ENCODE data around the gene EEIG1.
"Not testable (repeated sequence)": the region's sequence is repeated elsewhere in the genome, so short reads cannot be mapped to it uniquely, and the experiment has no call there.

Gene EEIG1

GRCh38 chr9:127980706-127981558, at the start of gene EEIG1:
TSS of gene EEIG1 (minus strand) at chr9:127980989. CDS start at chr9:127980137, 852 bp downstream.
- DNase-seq: peak; percentile 96 to 97

- no peak for DNase-seq
Measured at GRCh38 chr9:128027705-128028104, 46.9 kb upstream of the EEIG1 start.

GRCh38 chr9:128026773-128027541, 46.2 kb upstream of the EEIG1 start:
- peak in 1 of 2 donors; percentile 38 for DNase-seq

GRCh38 chr9:128026255-128026772, 45.5 kb upstream of the EEIG1 start:
- peak; percentile 74 to 75 for DNase-seq

GRCh38 chr9:128025736-128026135, 44.9 kb upstream of the EEIG1 start:
- no peak for DNase-seq

GRCh38 chr9:128024761-128025308, 44.0 kb upstream of the EEIG1 start:
- no peak for DNase-seq

- not testable (repeated sequence) for DNase-seq
Measured at GRCh38 chr9:128023671-128024070, 42.9 kb upstream of the EEIG1 start.

GRCh38 chr9:128022886-128023285, 42.1 kb upstream of the EEIG1 start:
- no peak for DNase-seq

- DNase-seq: no peak
Measured at GRCh38 chr9:128021098-128021497, 40.3 kb upstream of the EEIG1 start.

- DNase-seq: no peak
Measured at GRCh38 chr9:128020692-128021091, 39.9 kb upstream of the EEIG1 start.

- DNase-seq: no peak
Measured at GRCh38 chr9:128015696-128016095, 34.9 kb upstream of the EEIG1 start.

GRCh38 chr9:128011071-128011817, 30.5 kb upstream of the EEIG1 start:
- DNase-seq: no peak

GRCh38 chr9:128009639-128010038, 28.9 kb upstream of the EEIG1 start:
- DNase-seq: no peak

GRCh38 chr9:128008171-128008570, 27.4 kb upstream of the EEIG1 start:
- no peak for DNase-seq

- peak; percentile 93 to 94 for DNase-seq
Measured at GRCh38 chr9:128007566-128008138, 26.9 kb upstream of the EEIG1 start.

GRCh38 chr9:128006332-128006996, 25.7 kb upstream of the EEIG1 start:
- DNase-seq: no peak

- no peak for DNase-seq
Measured at GRCh38 chr9:128005923-128006322, 25.1 kb upstream of the EEIG1 start.

- no peak for DNase-seq
Measured at GRCh38 chr9:128003966-128004604, 23.3 kb upstream of the EEIG1 start.

- no peak for DNase-seq
Measured at GRCh38 chr9:128002959-128003358, 22.2 kb upstream of the EEIG1 start.

- no peak for DNase-seq
Measured at GRCh38 chr9:128001779-128002298, 21.1 kb upstream of the EEIG1 start.
